ENCODE results near the gene SLC6A3.
A peak's percentile ranks its signal among the peaks of the same experiment; 100 is the strongest.

SLC6A3 gene

GRCh38 chr5:1385395-1386273, 59.6 kb downstream of the SLC6A3 start:
- peaks cover 0 to 21% (median 7%) of the 10 kb centered on the region in 4 donors for H3K4me1 ChIP-seq
- peak; percentile 80 to 89 for DNase-seq
- peak overlapping the region; percentile 27 to 32 for H3K27ac ChIP-seq
- peaks cover 0 to 64% of the 10 kb centered on the region in 2 donors for H3K27me3 ChIP-seq
- peak overlapping the region; percentile 56 to 72 for H3K4me3 ChIP-seq
- no peaks in the 10 kb centered on the region for H3K9me3 ChIP-seq
- intact Hi-C loops (cut with DNase I; ENCODE audit: low total_unique reads) = loop anchor here (2.0 kb wide), 1 partner anchor 47 kb away; no protein-coding TSS in a partner anchor
- TF ChIP-seq CTCF (IDR thresholded peaks at IDR 0.05) = no peak
- H3K36me3 ChIP-seq = no peaks in the 10 kb centered on the region

- intact Hi-C loops (cut with DNase I; ENCODE audit: low total_unique reads) = loop anchor here (2.0 kb wide), 1 partner anchor 46 kb away; no protein-coding TSS in a partner anchor
- Histone ChIP-seq H3K27me3 (peaks cover 0 to 64% of the 10 kb centered on the region in 2 donors), H3K4me1 (peaks cover 0 to 26% (median 12%) of the 10 kb centered on the region in 4 donors), H3K27ac (no peak overlapping the region), H3K36me3 (no peaks in the 10 kb centered on the region), H3K9me3 (no peaks in the 10 kb centered on the region), H3K4me3 (no peak overlapping the region)
- TF ChIP-seq CTCF (IDR thresholded peaks at IDR 0.05) = no peak
- DNase-seq = no peak
These were observed 60.7 kb downstream of the SLC6A3 start for GRCh38 chr5:1384521-1384920.

- no peak for DNase-seq
- intact Hi-C loops (cut with DNase I; ENCODE audit: low total_unique reads) = loop anchor here (2.0 kb wide), 1 partner anchor 45 kb away; no protein-coding TSS in a partner anchor
- Histone ChIP-seq H3K27me3 (peaks cover 0 to 64% of the 10 kb centered on the region in 2 donors), H3K36me3 (no peaks in the 10 kb centered on the region), H3K27ac (no peak overlapping the region), H3K4me3 (no peak overlapping the region), H3K9me3 (no peaks in the 10 kb centered on the region), H3K4me1 (peaks cover 0 to 26% (median 12%) of the 10 kb centered on the region in 4 donors)
- TF ChIP-seq CTCF (IDR thresholded peaks at IDR 0.05) = no peak
These were observed 61.3 kb downstream of the SLC6A3 start for GRCh38 chr5:1383886-1384401.

GRCh38 chr5:1383344-1383743, 61.9 kb downstream of the SLC6A3 start:
- DNase-seq = no peak
- TF ChIP-seq CTCF (IDR thresholded peaks at IDR 0.05) = no peak
- intact Hi-C loops (cut with DNase I; ENCODE audit: low total_unique reads) = no loop called here
- H3K27ac ChIP-seq = no peak overlapping the region
- H3K36me3 ChIP-seq = no peaks in the 10 kb centered on the region
- no peaks in the 10 kb centered on the region for H3K9me3 ChIP-seq
- H3K4me3 ChIP-seq = no peak overlapping the region
- H3K27me3 ChIP-seq = peaks cover 0 to 66% of the 10 kb centered on the region in 2 donors
- peaks cover 0 to 26% (median 12%) of the 10 kb centered on the region in 4 donors for H3K4me1 ChIP-seq

GRCh38 chr5:1382248-1382700, 63.0 kb downstream of the SLC6A3 start:
- TF ChIP-seq CTCF (IDR thresholded peaks at IDR 0.05) = no peak
- Histone ChIP-seq H3K27ac (no peak overlapping the region), H3K27me3 (peaks cover 0 to 76% of the 10 kb centered on the region in 2 donors), H3K36me3 (no peaks in the 10 kb centered on the region), H3K9me3 (no peaks in the 10 kb centered on the region), H3K4me3 (no peak overlapping the region), H3K4me1 (peaks cover 0 to 26% (median 12%) of the 10 kb centered on the region in 4 donors)
- intact Hi-C loops (cut with DNase I; ENCODE audit: low total_unique reads) = no loop called here
- no peak for DNase-seq

Data from tibial artery (tissue), 4 donors.